ENCODE results near the gene PACSIN1.

Gene PACSIN1

GRCh38 chr6:34528996-34529664, 63.3 kb downstream of the PACSIN1 start:
- no peak for DNase-seq

DNA sequence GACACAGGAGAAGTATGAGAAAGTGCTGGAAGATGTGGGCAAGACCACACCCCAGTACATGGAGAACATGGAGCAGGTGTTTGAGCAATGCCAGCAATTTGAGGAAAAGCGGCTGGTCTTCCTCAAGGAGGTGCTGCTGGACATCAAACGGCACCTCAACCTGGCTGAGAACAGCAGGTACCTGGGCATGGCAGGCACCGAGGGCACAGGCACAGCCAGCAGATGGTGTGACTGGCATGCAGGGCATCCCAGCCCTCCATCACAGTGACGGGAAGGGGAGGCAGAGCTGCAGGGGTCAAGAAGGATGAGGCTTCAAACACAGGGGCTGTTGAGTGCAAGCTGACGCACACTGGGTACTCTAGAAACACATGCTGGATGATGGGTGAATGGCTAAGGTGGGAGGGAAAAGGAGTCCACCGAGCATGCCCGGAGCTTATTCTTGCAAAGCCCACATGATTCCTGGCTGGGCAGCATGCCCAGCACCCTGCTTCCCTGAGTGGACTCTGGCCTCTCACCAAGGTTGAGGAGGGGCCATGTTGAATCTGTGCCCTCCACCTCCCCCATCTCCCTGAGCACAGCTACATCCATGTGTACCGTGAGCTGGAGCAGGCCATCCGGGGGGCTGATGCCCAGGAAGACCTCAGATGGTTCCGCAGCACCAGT, 63.9 kb downstream of the PACSIN1 start:
- no peak for DNase-seq

- no peak for DNase-seq
Observed at GRCh38 chr6:34530753-34531365, 65.0 kb downstream of the PACSIN1 start.

GRCh38 chr6:34531580-34532201, 65.8 kb downstream of the PACSIN1 start:
- no peak for DNase-seq

DNA sequence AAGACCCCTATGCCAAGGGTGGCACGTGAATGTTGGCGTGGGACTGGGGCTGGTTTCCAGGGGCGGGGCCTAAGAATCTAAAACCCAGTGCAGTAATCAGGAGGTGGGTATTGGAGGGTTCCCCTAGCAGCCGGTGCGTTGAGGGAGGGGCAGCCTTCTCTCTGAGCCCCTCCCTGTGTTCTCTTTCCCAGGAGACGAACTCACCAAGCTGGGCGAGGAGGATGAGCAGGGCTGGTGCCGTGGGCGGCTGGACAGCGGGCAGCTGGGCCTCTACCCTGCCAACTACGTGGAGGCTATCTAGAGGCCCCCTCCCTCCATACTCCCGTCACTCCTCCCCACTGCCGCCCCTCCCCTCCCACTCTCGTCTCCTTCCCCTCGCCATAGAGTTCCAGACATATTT, 66.4 kb downstream of the PACSIN1 start:
- DNase-seq, result no peak

DNA sequence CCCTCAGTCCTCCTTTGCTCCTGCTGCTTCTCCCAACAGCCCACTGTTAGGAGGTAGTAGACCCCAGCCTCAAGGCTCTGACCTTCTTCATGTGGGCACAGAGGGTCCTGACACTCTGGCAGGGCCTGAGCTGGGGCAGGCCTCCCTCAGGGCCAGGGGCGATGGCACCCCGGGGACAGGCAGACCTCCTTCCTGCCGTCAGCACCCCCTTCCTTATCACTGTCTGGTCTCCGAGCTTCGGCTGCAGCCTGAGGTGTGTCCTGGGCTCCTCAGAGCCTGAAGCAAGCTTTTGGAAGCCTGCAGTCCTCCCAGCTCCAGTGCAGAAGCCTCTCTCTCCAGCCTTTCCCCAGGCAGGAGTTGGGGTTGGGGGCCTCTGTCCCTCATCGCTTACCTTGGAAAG, 68.3 kb downstream of the PACSIN1 start:
- no peak for DNase-seq

DNA sequence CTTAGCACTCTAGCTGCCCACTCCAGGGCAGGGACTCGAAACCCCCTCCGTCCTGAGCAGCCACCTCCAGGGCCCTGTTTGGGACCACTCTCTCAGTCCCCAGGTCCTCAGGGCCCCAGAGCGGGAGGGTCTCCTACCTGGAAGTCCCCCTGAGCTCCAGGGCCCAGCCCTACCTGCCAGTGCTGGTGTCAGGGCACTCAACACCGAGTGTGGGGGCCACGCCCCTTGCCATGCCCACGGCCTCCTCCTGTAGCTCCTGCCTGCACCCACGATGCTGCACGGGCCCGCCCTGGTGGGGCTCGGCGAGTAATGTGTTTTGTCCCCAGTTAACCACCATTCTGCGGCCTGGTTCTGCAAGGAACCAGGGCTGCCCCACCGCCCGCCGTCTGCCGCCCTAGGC, 68.8 kb downstream of the PACSIN1 start:
- no peak for DNase-seq

- DNase-seq, result no peak
Observed at GRCh38 chr6:34535199-34535598, 69.3 kb downstream of the PACSIN1 start.

DNA sequence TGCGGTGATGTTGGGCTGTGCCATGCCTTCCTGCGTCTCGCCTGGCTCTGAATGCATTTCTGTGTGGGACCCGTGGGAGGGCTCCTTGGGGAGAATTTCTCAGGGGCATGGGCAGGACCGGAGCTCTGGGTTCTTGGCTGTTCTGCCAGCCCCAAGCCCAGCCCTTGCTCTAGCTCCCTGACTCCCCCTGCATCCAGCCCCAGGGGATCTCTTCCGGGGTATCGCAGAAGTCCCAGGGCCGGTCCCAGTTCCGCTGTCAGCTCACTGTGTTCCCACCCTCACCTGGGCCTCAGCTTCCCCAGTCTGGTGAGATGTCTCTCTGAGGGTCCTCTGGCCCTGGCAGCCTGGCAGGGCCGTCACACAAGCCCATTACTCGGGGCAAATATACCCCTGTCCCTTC, 69.8 kb downstream of the PACSIN1 start:
- no peak for DNase-seq

DNA sequence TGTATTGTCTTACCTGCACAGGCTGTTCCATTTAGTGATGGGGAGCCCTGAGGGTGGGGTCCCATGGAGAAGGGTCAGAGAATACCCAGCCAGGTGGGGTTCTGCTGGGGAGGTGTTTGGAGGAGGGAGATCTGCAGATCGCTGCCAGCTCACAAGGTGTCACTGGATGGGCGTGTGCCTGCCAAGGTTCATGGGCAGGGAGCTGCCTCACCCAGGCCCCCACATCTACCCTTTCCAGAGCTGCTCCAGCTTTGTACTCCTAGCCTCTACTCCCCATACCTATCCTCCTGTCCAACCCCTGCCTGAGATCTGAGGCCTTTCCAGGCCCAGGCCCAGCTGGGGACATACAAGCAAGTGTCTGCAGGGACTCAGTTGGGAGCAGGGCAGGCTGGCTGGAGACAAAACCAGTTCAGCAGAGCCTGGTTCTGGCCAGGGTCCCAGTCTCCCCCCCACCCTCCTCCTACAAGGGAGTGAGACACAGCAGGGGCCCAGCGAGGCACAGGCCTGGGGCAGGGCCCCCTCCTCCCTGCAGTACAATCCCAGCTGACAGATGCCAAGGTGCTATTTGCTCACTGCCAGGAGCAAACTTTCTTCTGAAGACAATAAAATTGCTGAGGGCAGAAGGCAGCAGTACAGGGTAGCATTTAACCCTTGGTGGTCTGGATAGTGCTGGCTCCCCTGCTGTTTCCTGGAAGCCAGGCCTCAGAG, 70.5 kb downstream of the PACSIN1 start:
- DNase-seq, result no peak

GRCh38 chr6:34536959-34537848, 71.3 kb downstream of the PACSIN1 start:
- DNase-seq, result no peak

GRCh38 chr6:34537922-34538550, 72.2 kb downstream of the PACSIN1 start:
- no peak for DNase-seq

DNA sequence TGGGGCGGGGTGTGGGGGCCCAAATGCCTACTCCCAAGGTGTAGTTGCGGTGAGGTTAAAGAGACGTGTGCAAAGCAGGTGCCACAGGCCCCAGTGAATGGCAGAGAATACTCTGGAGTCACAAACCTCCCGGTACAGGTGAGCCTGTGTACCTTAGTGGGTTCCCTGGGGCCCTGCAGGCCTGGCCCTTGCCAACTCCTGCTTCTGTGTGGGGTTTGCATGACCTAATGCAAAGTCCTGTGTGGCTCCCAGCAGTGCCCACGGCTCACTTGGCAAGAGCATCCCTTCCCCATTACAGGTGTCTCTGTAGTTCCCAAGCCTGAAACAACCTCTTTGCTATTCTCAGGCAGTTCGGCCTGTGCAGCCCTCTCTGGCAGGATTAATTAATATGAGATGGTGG, 72.7 kb downstream of the PACSIN1 start:
- DNase-seq, result no peak

DNA sequence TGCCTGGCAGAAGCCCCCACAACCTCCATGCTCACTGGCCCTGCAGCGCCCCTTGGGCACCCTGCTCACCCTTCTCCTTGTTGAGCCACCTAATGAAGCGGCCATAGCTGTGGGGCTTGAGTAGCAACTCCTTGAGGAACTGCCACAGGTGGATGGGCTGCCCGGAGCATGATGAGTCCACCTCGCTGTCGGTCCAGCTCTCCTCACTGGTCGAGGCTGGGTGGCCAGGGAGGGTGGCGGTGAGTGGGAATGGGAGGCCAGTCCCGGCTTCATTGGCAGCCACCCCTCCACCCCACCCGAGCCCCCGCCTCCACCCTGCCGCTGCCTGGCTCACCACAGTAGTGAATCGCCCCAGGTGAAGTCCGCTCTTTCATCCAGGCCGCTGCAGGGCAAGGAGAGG, 73.3 kb downstream of the PACSIN1 start:
- no peak for DNase-seq

DNA sequence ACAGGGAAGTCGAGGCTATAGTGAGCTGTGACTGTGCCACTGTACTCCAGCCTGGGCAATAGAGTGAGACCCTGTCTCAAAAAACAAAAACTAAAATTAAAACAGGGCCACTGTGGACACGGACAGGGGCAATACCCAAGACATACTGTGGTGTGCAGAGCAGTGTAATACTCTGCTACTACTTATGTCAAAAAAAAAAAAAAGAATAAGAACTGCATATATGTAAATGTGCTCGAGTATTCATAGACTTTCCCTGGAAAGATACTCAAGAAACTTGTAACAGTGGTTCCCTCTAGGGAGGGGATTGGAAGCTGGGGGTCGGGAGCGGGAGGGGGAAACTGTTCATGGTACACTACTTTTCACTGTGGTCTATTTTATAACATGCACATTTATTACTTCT, 74.3 kb downstream of the PACSIN1 start:
- DNase-seq, result no peak

- DNase-seq, result no peak
Observed at GRCh38 chr6:34540841-34541240, 75.0 kb downstream of the PACSIN1 start.

- DNase-seq, result no peak
Observed at GRCh38 chr6:34543421-34543820, 77.5 kb downstream of the PACSIN1 start.

GRCh38 chr6:34544052-34544604, 78.3 kb downstream of the PACSIN1 start:
- DNase-seq, result no peak

DNA sequence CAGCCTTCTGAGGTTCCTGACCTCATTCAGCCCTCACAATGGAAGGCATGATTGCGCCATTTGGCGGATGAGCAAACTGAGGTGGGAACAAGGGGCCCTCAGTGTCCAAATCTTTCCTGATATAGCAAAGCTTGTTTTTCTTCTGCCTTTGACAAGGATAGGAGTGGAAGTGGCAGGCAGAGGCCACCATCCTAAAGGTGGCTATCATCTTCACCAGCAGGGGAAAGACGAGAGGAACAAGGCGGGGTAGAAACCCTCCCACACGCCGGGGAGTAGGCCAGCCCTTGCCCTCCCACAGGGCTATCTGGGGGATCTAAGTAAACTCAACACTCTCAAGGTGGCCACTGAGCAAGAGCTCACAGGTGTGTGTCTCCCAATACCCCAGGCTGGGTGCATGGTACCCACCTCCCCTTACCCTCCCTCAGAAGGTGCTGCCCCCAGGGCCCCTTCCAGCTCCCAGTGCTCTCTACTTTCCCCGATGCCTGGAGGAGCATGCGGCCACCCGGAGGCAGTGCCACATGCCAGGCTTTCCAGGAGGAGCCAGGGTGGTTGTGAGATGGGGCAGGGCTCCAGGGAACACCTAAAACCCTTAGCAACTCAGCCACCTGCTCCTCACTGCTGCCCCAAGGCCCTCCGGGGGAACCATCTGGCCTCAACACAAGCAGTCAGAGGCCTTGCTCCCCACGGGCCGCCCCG, 79.0 kb downstream of the PACSIN1 start:
- no peak for DNase-seq

GRCh38 chr6:34546551-34547321, 80.9 kb downstream of the PACSIN1 start:
- no peak for DNase-seq
